K562 (cell line): ENCODE measurements around the gene NUDT21. TPM values are rescaled to one million over a fixed set of nuclear protein-coding genes. Genes with fewer than 3 reads are reported as not detected.

Experiments
- ARID2 ChIP-seq: fragments of 450-650 bp; IDR thresholded peaks from 2 replicates; pipeline ENCODE4 v1.6.1; 2017; ENCODE audit warnings: antibody characterized with exemption, mild to moderate bottlenecking
- CBX8 ChIP-seq: fragments of 200-600 bp; sonication (generic); IDR thresholded peaks from 2 replicates; pipeline ENCODE4 v1.6.1; 2012; ENCODE audit warnings: borderline replicate concordance, mixed run types, low read depth, mild to moderate bottlenecking, moderate library complexity, mixed read lengths, low read length, control low read depth, inconsistent platforms; ENCODE audit not compliant: poor library complexity, severe bottlenecking; ENCODE audit errors: extremely low read depth
- LEF1 ChIP-seq: fragments of 450-650 bp; IDR thresholded peaks from 2 replicates; pipeline ENCODE4 v1.6.1; 2016; ENCODE audit warnings: mild to moderate bottlenecking
- TCF3 ChIP-seq: sonication (generic); formaldehyde crosslinking; IDR thresholded peaks from 2 replicates; pipeline ENCODE4 v1.4.0; 2020; ENCODE audit warnings: mild to moderate bottlenecking, missing genetic modification reagents
- ZBTB8A ChIP-seq: fragments of 450-650 bp; IDR thresholded peaks from 2 replicates; pipeline ENCODE4 v1.6.1; 2018; ENCODE audit warnings: mild to moderate bottlenecking, moderate library complexity; ENCODE audit not compliant: partially characterized antibody
- polyA plus RNA-seq, 8 experiments: library from polyadenylated mRNA; depleted of rRNA in 4 of 8; stranded (reverse) in 5 of 8; unstranded in 3 of 8; fragments of >200 nt; fragmentation: Nextera tagmentation in 2 of 8; fragmentation: Illumina TruSeq in 1 of 8; extraction: Ambion mirVana in 2 of 8; extraction: Trizol in 1 of 8; gene quantifications; 2 replicates each; pipeline versions ENCODE4 v1.2.1 to v1.2.3, GENCODE V29; 2011 to 2014; ENCODE audit warnings: inconsistent platforms in 1 of 8, missing spikeins in 1 of 8
- total RNA-seq, 7 experiments: library from RNA; depleted of rRNA in 6 of 7; stranded (reverse); fragments of >200 nt in 6 of 7; fragmentation: Illumina TruSeq in 2 of 7; extraction: Trizol in 2 of 7; gene quantifications; 2 replicates each; pipeline versions ENCODE4 v1.2.1 to v1.2.3, GENCODE V29; 2011 to 2021; ENCODE audit warnings: low replicate concordance in 1 of 7
- TF ChIP-seq, protein P1 (sequence below), 2 experiments: fragments of 450-650 bp; IDR thresholded peaks; 2 replicates each; pipeline ENCODE4 v1.6.1; 2018; ENCODE audit warnings: mild to moderate bottlenecking in 2 of 2, low read depth in 1 of 2; ENCODE audit not compliant: partially characterized antibody in 2 of 2
- TF ChIP-seq, protein P2 (sequence below): fragments of 250-450 bp; sonication (Bioruptor Pico); IDR thresholded peaks from 2 replicates; pipeline ENCODE4 v1.4.0; 2020; ENCODE audit warnings: mild to moderate bottlenecking
- TF ChIP-seq, protein P3 (sequence below): IDR thresholded peaks from 2 replicates; pipeline ENCODE4 v1.6.1; 2011; ENCODE audit not compliant: insufficient read length; ENCODE audit errors: extremely low read depth
- TF ChIP-seq, protein P4 (sequence below): fragments of 250-450 bp; sonication (Bioruptor Pico); IDR thresholded peaks from 2 replicates; pipeline ENCODE4 v1.9.0; 2021; ENCODE audit warnings: mild to moderate bottlenecking
- TF ChIP-seq, protein P5 (sequence below): sonication (generic); formaldehyde crosslinking; IDR thresholded peaks from 2 replicates; pipeline ENCODE4 v1.8.1; 2023; ENCODE audit warnings: mild to moderate bottlenecking, missing genetic modification reagents

The NUDT21 gene
- total and polyA plus RNA-seq, 9 of the 15 experiments (the other 6 are each of a cell fraction or from before 2014, with no cell fraction given), result 62.4 to 218 (median 121) TPM

DNA sequence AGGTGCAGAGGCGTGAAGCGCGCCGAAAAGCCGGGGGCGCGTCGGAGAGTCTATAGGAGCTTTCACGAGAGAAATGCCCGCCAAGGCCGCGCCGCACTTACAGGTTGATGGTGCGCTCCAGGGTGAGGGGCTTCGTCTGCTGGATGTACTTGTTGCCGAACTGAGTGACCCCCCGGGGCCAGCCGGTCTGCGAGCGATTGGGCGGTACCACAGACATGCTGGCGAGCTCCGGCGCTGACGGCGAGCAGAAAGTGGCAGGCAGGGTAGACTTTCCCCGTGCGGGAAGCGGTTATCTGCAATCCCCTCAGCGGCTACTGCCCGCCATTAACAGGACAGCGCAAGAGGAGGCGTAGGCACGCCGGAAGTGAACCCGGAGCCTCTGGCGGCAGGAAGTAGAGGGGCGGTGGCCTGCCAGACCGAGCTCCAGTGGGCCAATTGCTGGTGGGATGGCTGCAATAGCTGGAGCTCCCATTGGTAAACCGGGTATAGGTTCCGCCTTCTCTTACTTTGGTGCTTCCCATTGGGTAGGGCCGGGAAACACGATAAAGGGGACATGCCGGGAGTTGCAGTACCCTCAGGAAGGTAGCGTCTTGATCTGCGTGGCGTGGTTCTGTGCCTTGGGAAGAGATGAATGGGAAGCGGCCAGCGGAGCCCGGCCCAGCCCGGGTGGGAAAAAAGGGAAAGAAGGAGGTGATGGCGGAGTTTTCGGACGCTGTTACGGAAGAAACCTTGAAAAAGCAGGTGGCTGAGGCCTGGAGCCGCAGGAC lies at the start of gene NUDT21, which contains the start of gene OGFOD1 (continued):
- TF ChIP-seq, protein P1, sequence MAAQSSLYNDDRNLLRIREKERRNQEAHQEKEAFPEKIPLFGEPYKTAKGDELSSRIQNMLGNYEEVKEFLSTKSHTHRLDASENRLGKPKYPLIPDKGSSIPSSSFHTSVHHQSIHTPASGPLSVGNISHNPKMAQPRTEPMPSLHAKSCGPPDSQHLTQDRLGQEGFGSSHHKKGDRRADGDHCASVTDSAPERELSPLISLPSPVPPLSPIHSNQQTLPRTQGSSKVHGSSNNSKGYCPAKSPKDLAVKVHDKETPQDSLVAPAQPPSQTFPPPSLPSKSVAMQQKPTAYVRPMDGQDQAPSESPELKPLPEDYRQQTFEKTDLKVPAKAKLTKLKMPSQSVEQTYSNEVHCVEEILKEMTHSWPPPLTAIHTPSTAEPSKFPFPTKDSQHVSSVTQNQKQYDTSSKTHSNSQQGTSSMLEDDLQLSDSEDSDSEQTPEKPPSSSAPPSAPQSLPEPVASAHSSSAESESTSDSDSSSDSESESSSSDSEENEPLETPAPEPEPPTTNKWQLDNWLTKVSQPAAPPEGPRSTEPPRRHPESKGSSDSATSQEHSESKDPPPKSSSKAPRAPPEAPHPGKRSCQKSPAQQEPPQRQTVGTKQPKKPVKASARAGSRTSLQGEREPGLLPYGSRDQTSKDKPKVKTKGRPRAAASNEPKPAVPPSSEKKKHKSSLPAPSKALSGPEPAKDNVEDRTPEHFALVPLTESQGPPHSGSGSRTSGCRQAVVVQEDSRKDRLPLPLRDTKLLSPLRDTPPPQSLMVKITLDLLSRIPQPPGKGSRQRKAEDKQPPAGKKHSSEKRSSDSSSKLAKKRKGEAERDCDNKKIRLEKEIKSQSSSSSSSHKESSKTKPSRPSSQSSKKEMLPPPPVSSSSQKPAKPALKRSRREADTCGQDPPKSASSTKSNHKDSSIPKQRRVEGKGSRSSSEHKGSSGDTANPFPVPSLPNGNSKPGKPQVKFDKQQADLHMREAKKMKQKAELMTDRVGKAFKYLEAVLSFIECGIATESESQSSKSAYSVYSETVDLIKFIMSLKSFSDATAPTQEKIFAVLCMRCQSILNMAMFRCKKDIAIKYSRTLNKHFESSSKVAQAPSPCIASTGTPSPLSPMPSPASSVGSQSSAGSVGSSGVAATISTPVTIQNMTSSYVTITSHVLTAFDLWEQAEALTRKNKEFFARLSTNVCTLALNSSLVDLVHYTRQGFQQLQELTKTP (IDR thresholded peaks at IDR 0.05; ENCODE audit: low read depth in 1 of 2, partially characterized antibody in 2 of 2), result no peak
- no peak for TF ChIP-seq LEF1
- TF ChIP-seq ARID2, result no peak
- TF ChIP-seq, protein P2, sequence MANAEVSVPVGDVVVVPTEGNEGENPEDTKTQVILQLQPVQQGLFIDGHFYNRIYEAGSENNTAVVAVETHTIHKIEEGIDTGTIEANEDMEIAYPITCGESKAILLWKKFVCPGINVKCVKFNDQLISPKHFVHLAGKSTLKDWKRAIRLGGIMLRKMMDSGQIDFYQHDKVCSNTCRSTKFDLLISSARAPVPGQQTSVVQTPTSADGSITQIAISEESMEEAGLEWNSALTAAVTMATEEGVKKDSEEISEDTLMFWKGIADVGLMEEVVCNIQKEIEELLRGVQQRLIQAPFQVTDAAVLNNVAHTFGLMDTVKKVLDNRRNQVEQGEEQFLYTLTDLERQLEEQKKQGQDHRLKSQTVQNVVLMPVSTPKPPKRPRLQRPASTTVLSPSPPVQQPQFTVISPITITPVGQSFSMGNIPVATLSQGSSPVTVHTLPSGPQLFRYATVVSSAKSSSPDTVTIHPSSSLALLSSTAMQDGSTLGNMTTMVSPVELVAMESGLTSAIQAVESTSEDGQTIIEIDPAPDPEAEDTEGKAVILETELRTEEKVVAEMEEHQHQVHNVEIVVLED (CRISPR knock-in tag), result peak; percentile 60
- TF ChIP-seq, protein P3, sequence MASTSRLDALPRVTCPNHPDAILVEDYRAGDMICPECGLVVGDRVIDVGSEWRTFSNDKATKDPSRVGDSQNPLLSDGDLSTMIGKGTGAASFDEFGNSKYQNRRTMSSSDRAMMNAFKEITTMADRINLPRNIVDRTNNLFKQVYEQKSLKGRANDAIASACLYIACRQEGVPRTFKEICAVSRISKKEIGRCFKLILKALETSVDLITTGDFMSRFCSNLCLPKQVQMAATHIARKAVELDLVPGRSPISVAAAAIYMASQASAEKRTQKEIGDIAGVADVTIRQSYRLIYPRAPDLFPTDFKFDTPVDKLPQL, result no peak
- TF ChIP-seq TCF3, result no peak
- TF ChIP-seq CBX8, result no peak
- TF ChIP-seq, protein P4, sequence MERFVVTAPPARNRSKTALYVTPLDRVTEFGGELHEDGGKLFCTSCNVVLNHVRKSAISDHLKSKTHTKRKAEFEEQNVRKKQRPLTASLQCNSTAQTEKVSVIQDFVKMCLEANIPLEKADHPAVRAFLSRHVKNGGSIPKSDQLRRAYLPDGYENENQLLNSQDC (CRISPR knock-in tag), result no peak
- TF ChIP-seq ZBTB8A, result no peak
- TF ChIP-seq, protein P5, sequence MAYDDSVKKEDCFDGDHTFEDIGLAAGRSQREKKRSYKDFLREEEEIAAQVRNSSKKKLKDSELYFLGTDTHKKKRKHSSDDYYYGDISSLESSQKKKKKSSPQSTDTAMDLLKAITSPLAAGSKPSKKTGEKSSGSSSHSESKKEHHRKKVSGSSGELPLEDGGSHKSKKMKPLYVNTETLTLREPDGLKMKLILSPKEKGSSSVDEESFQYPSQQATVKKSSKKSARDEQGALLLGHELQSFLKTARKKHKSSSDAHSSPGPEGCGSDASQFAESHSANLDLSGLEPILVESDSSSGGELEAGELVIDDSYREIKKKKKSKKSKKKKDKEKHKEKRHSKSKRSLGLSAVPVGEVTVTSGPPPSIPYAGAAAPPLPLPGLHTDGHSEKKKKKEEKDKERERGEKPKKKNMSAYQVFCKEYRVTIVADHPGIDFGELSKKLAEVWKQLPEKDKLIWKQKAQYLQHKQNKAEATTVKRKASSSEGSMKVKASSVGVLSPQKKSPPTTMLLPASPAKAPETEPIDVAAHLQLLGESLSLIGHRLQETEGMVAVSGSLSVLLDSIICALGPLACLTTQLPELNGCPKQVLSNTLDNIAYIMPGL (CRISPR knock-in tag), result no peak
